GM23338 (cell line): ENCODE measurements around the gene GABBR1.

Experiments used
- CREB1 ChIP-seq: fragments of 250-450 bp; sonication (Bioruptor Pico); IDR thresholded peaks from 2 replicates; pipeline ENCODE4 v1.5.0; 2020; ENCODE audit warnings: low read depth, mild to moderate bottlenecking, moderate library complexity
- EZH2 ChIP-seq: fragments of 200-600 bp; sonication (generic); IDR thresholded peaks from one replicate; pipeline ENCODE4 v1.8.0; 2017; ENCODE audit warnings: antibody characterized with exemption, mild to moderate bottlenecking, low read depth; ENCODE audit not compliant: unreplicated experiment
- JUNB ChIP-seq: IDR thresholded peaks from one replicate; pipeline ENCODE4 v1.6.1; 2016; ENCODE audit warnings: antibody characterized with exemption; ENCODE audit not compliant: unreplicated experiment
- POLR2AphosphoS5 ChIP-seq: IDR thresholded peaks from 2 replicates; pipeline ENCODE4 v1.6.1; 2016; ENCODE audit warnings: antibody characterized with exemption, low read depth
- STAT1 ChIP-seq: IDR thresholded peaks from one replicate; pipeline ENCODE4 v1.6.1; 2016; ENCODE audit warnings: antibody characterized with exemption; ENCODE audit not compliant: unreplicated experiment
- ZNF114 ChIP-seq: fragments of 250-450 bp; sonication (Bioruptor Pico); IDR thresholded peaks from 2 replicates; pipeline ENCODE4 v1.5.0; 2020; ENCODE audit warnings: mild to moderate bottlenecking, moderate library complexity
- TF ChIP-seq, protein P1 (sequence below), 2 experiments: fragments of 200-600 bp in 1 of 2; sonication (generic) in 1 of 2; conservative IDR thresholded peaks; 2 replicates each; pipeline versions ENCODE4 v1.5.1 to v1.6.1; 2016 to 2017; ENCODE audit warnings: antibody characterized with exemption in 2 of 2, low read depth in 2 of 2, mild to moderate bottlenecking in 2 of 2, moderate library complexity in 1 of 2
- TF ChIP-seq, protein P2 (sequence below): IDR thresholded peaks from one replicate; pipeline ENCODE4 v1.6.1; 2018; ENCODE audit warnings: antibody characterized with exemption; ENCODE audit not compliant: unreplicated experiment
- TF ChIP-seq, protein P3 (sequence below): IDR thresholded peaks from 2 replicates; pipeline ENCODE4 v1.6.1; 2016; ENCODE audit warnings: antibody characterized with exemption

DNA sequence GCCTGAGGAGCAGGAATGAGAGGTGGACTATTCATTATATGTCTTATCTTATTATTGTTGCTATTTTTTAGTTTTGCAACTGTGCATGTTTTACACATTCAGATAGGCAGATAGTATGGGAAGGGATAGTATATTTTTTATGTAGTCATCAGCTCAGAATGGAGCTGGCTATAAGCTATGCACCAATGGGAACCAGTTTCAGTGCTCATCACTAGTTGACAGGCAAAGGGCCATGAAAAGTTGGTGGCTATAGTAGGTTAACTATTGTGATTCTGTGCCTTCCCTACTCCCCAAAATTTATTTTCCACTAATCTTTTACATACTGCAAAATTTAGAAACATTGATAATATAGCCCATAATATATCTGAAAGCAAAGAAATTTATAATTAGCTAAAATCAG is 68.1 kb downstream of the GABBR1 start:
- TF ChIP-seq JUNB (no peak), EZH2 (no peak), ZNF114 (no peak), POLR2AphosphoS5 (no peak), CREB1 (CRISPR knock-in tag) (no peak), STAT1 (no peak)
- TF ChIP-seq, protein P1, sequence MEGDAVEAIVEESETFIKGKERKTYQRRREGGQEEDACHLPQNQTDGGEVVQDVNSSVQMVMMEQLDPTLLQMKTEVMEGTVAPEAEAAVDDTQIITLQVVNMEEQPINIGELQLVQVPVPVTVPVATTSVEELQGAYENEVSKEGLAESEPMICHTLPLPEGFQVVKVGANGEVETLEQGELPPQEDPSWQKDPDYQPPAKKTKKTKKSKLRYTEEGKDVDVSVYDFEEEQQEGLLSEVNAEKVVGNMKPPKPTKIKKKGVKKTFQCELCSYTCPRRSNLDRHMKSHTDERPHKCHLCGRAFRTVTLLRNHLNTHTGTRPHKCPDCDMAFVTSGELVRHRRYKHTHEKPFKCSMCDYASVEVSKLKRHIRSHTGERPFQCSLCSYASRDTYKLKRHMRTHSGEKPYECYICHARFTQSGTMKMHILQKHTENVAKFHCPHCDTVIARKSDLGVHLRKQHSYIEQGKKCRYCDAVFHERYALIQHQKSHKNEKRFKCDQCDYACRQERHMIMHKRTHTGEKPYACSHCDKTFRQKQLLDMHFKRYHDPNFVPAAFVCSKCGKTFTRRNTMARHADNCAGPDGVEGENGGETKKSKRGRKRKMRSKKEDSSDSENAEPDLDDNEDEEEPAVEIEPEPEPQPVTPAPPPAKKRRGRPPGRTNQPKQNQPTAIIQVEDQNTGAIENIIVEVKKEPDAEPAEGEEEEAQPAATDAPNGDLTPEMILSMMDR (conservative IDR thresholded peaks at IDR 0.05; ENCODE audit: low read depth in 2 of 2): no peak
- TF ChIP-seq, protein P2, sequence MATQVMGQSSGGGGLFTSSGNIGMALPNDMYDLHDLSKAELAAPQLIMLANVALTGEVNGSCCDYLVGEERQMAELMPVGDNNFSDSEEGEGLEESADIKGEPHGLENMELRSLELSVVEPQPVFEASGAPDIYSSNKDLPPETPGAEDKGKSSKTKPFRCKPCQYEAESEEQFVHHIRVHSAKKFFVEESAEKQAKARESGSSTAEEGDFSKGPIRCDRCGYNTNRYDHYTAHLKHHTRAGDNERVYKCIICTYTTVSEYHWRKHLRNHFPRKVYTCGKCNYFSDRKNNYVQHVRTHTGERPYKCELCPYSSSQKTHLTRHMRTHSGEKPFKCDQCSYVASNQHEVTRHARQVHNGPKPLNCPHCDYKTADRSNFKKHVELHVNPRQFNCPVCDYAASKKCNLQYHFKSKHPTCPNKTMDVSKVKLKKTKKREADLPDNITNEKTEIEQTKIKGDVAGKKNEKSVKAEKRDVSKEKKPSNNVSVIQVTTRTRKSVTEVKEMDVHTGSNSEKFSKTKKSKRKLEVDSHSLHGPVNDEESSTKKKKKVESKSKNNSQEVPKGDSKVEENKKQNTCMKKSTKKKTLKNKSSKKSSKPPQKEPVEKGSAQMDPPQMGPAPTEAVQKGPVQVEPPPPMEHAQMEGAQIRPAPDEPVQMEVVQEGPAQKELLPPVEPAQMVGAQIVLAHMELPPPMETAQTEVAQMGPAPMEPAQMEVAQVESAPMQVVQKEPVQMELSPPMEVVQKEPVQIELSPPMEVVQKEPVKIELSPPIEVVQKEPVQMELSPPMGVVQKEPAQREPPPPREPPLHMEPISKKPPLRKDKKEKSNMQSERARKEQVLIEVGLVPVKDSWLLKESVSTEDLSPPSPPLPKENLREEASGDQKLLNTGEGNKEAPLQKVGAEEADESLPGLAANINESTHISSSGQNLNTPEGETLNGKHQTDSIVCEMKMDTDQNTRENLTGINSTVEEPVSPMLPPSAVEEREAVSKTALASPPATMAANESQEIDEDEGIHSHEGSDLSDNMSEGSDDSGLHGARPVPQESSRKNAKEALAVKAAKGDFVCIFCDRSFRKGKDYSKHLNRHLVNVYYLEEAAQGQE: no peak
- TF ChIP-seq, protein P3, sequence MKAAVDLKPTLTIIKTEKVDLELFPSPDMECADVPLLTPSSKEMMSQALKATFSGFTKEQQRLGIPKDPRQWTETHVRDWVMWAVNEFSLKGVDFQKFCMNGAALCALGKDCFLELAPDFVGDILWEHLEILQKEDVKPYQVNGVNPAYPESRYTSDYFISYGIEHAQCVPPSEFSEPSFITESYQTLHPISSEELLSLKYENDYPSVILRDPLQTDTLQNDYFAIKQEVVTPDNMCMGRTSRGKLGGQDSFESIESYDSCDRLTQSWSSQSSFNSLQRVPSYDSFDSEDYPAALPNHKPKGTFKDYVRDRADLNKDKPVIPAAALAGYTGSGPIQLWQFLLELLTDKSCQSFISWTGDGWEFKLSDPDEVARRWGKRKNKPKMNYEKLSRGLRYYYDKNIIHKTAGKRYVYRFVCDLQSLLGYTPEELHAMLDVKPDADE: no peak
